ENCODE data around the gene TLK2.
"Not testable (repeated sequence)": the region's sequence is repeated elsewhere in the genome, so short reads cannot be mapped to it uniquely, and the experiment has no call there.

TLK2 gene

GRCh38 chr17:62600805-62601204 is 122.2 kb downstream of the TLK2 start:
- DNase-seq (no peak), ATAC-seq (ENCODE audit: insufficient read depth, low read depth) (no peak)
- Histone ChIP-seq H3K9ac (ENCODE audit: low read depth, low read length) (no peak overlapping the region), H3K4me1 (ENCODE audit: insufficient read depth, low read length) (no peaks in the 10 kb centered on the region), H3K79me2 (ENCODE audit: insufficient read depth, low read length) (no peaks in the 10 kb centered on the region), H3K9me3 (ENCODE audit: insufficient read depth, low read length, severe bottlenecking) (no peaks in the 10 kb centered on the region), H3K27me3 (ENCODE audit: insufficient read depth, low read length, poor library complexity) (no peaks in the 10 kb centered on the region), H3K4me2 (ENCODE audit: insufficient read depth, low read length) (no peak overlapping the region), H2AFZ (ENCODE audit: low read depth, low read length) (no peak overlapping the region), H3K4me3 (ENCODE audit: low read depth in 1 of 2, low read length in 2 of 2) (no peak overlapping the region), H3K27ac (ENCODE audit: low read length) (no peak overlapping the region), H3K36me3 (ENCODE audit: insufficient read depth, low read length) (peaks cover 74% of the 10 kb centered on the region), H4K20me1 (ENCODE audit: insufficient read depth, low read length) (no peaks in the 10 kb centered on the region)
- TF ChIP-seq EZH2 (IDR thresholded peaks at IDR 0.05; ENCODE audit: borderline replicate concordance, low read depth, low read length, severe bottlenecking) (no peak), CTCF (IDR thresholded peaks at IDR 0.05; ENCODE audit: borderline replicate concordance, extremely low read depth, low read length, poor library complexity, severe bottlenecking) (no peak)

GRCh38 chr17:62601471-62601870 is 122.8 kb downstream of the TLK2 start:
- Histone ChIP-seq H3K27me3 (ENCODE audit: insufficient read depth, low read length, poor library complexity) (no peaks in the 10 kb centered on the region), H3K9ac (ENCODE audit: low read depth, low read length) (no peak overlapping the region), H3K4me2 (ENCODE audit: insufficient read depth, low read length) (no peak overlapping the region), H3K4me3 (ENCODE audit: low read depth in 1 of 2, low read length in 2 of 2) (no peak overlapping the region), H3K4me1 (ENCODE audit: insufficient read depth, low read length) (no peaks in the 10 kb centered on the region), H3K79me2 (ENCODE audit: insufficient read depth, low read length) (no peaks in the 10 kb centered on the region), H3K9me3 (ENCODE audit: insufficient read depth, low read length, severe bottlenecking) (no peaks in the 10 kb centered on the region), H3K27ac (ENCODE audit: low read length) (no peak overlapping the region), H3K36me3 (ENCODE audit: insufficient read depth, low read length) (peaks cover 74% of the 10 kb centered on the region), H4K20me1 (ENCODE audit: insufficient read depth, low read length) (no peaks in the 10 kb centered on the region), H2AFZ (ENCODE audit: low read depth, low read length) (no peak overlapping the region)
- TF ChIP-seq EZH2 (IDR thresholded peaks at IDR 0.05; ENCODE audit: borderline replicate concordance, low read depth, low read length, severe bottlenecking), result no peak
- TF ChIP-seq CTCF (IDR thresholded peaks at IDR 0.05; ENCODE audit: borderline replicate concordance, extremely low read depth, low read length, poor library complexity, severe bottlenecking), result no peak
- no peak for ATAC-seq (ENCODE audit: insufficient read depth, low read depth)
- DNase-seq, result no peak

- H2AFZ ChIP-seq (ENCODE audit: low read depth, low read length); H3K9me3 ChIP-seq (ENCODE audit: insufficient read depth, low read length, severe bottlenecking); H4K20me1 ChIP-seq (ENCODE audit: insufficient read depth, low read length); ATAC-seq (ENCODE audit: insufficient read depth, low read depth); H3K27ac ChIP-seq (ENCODE audit: low read length); H3K9ac ChIP-seq (ENCODE audit: low read depth, low read length); H3K4me3 ChIP-seq (ENCODE audit: low read depth in 1 of 2, low read length in 2 of 2); H3K27me3 ChIP-seq (ENCODE audit: insufficient read depth, low read length, poor library complexity); DNase-seq; H3K4me1 ChIP-seq (ENCODE audit: insufficient read depth, low read length); H3K79me2 ChIP-seq (ENCODE audit: insufficient read depth, low read length); H3K4me2 ChIP-seq (ENCODE audit: insufficient read depth, low read length): not testable (repeated sequence)
- peaks cover 81% of the 10 kb centered on the region for H3K36me3 ChIP-seq (ENCODE audit: insufficient read depth, low read length)
Observed at GRCh38 chr17:62603783-62604182, 125.2 kb downstream of the TLK2 start.

GRCh38 chr17:62605588-62605987 is 127.0 kb downstream of the TLK2 start:
- ATAC-seq (ENCODE audit: insufficient read depth, low read depth) (no peak), DNase-seq (no peak)
- H4K20me1 ChIP-seq (ENCODE audit: insufficient read depth, low read length), result no peaks in the 10 kb centered on the region
- H3K79me2 ChIP-seq (ENCODE audit: insufficient read depth, low read length), result no peaks in the 10 kb centered on the region
- no peak for TF ChIP-seq EZH2 (IDR thresholded peaks at IDR 0.05; ENCODE audit: borderline replicate concordance, low read depth, low read length, severe bottlenecking)
- no peak for TF ChIP-seq CTCF (IDR thresholded peaks at IDR 0.05; ENCODE audit: borderline replicate concordance, extremely low read depth, low read length, poor library complexity, severe bottlenecking)
- no peak overlapping the region for H3K9ac ChIP-seq (ENCODE audit: low read depth, low read length)
- H3K4me3 ChIP-seq (ENCODE audit: low read depth in 1 of 2, low read length in 2 of 2), result no peak overlapping the region
- H3K27me3 ChIP-seq (ENCODE audit: insufficient read depth, low read length, poor library complexity), result no peaks in the 10 kb centered on the region
- H3K4me1 ChIP-seq (ENCODE audit: insufficient read depth, low read length), result no peaks in the 10 kb centered on the region
- no peak overlapping the region for H3K4me2 ChIP-seq (ENCODE audit: insufficient read depth, low read length)
- H3K36me3 ChIP-seq (ENCODE audit: insufficient read depth, low read length), result peaks cover 82% of the 10 kb centered on the region
- H2AFZ ChIP-seq (ENCODE audit: low read depth, low read length), result no peak overlapping the region
- no peaks in the 10 kb centered on the region for H3K9me3 ChIP-seq (ENCODE audit: insufficient read depth, low read length, severe bottlenecking)
- no peak overlapping the region for H3K27ac ChIP-seq (ENCODE audit: low read length)
